Epithelial cell of prostate (primary cell): ENCODE results near the gene TIGIT.

Experiments
- DNase-seq: peaks from one replicate; pipeline ENCODE4 v3.0.0-alpha.2; 2011; ENCODE audit warnings: low read depth, low spot score
- H3K27ac ChIP-seq: fragments of 450-650 bp; 2 replicates; pipeline ENCODE4 v1.5.1; 2017; ENCODE audit warnings: mild to moderate bottlenecking

The TIGIT gene

GRCh38 chr3:114350271-114350670, 56.4 kb downstream of the TIGIT start:
- no peak for DNase-seq
- no peak overlapping the region for H3K27ac ChIP-seq

GRCh38 chr3:114350690-114351089, 56.9 kb downstream of the TIGIT start:
- no peak for DNase-seq
- H3K27ac ChIP-seq = no peak overlapping the region

- H3K27ac ChIP-seq = no peak overlapping the region
- DNase-seq = no peak
These were observed 57.4 kb downstream of the TIGIT start for GRCh38 chr3:114351123-114351821.

GRCh38 chr3:114351822-114352145, 58.0 kb downstream of the TIGIT start:
- no peak for DNase-seq
- H3K27ac ChIP-seq = no peak overlapping the region

GRCh38 chr3:114355653-114356052, 61.8 kb downstream of the TIGIT start:
- DNase-seq = no peak
- no peak overlapping the region for H3K27ac ChIP-seq

- no peak for DNase-seq
- no peak overlapping the region for H3K27ac ChIP-seq
These were observed 62.2 kb downstream of the TIGIT start for GRCh38 chr3:114356066-114356465.

- DNase-seq = no peak
- H3K27ac ChIP-seq = no peak overlapping the region
These were observed 62.7 kb downstream of the TIGIT start for GRCh38 chr3:114356525-114356924.
